WTC11 (cell line): ENCODE results near the gene ADCYAP1R1. TPM values are rescaled to one million over a fixed set of nuclear protein-coding genes. Genes with fewer than 3 reads are reported as not detected.

ENCODE experiments used
- ATAC-seq: fragments of 200-7000 bp; cut with Tn5 transposase; 2 replicates; pipeline ENCODE4 v1.10.0; 2021; ENCODE audit warnings: mild to moderate bottlenecking, moderate library complexity
- CTCF ChIA-PET: fragments of 300-600 bp; sonication (Branson Sonifier 250); formaldehyde crosslinking; loops from one replicate; lab custom pipeline; 2021; ENCODE audit warnings: antibody characterized with exemption; lab: Charles Lee
- POLR2A ChIA-PET: fragments of 350-600 bp; sonication (Branson Sonifier 250); formaldehyde crosslinking; loops from one replicate; lab custom pipeline; 2021; ENCODE audit warnings: antibody characterized with exemption; lab: Charles Lee
- DNase-seq: peaks from one replicate; pipeline ENCODE4 v3.0.0; 2021; ENCODE audit warnings: low spot score
- H3K27ac Mint-ChIP-seq: 2 replicates; pipeline ENCODE4 v1.8.0; 2021; ENCODE audit warnings: mixed read lengths
- H3K27me3 Mint-ChIP-seq: 2 replicates; pipeline ENCODE4 v1.8.0; 2021; ENCODE audit warnings: low read depth, mild to moderate bottlenecking, moderate library complexity, mixed read lengths
- H3K36me3 Mint-ChIP-seq: 2 replicates; pipeline ENCODE4 v1.8.0; 2021; ENCODE audit warnings: mixed read lengths
- H3K4me1 Mint-ChIP-seq: 2 replicates; pipeline ENCODE4 v1.8.0; 2022; ENCODE audit warnings: mixed read lengths
- H3K4me3 Mint-ChIP-seq: 2 replicates; pipeline ENCODE4 v1.8.0; 2021; ENCODE audit warnings: mild to moderate bottlenecking, moderate library complexity, mixed read lengths
- H3K9me3 Mint-ChIP-seq: 2 replicates; pipeline ENCODE4 v1.8.0; 2021; ENCODE audit warnings: mixed read lengths
- ATF2 ChIP-seq: sonication (generic); formaldehyde crosslinking; IDR thresholded peaks from 2 replicates; pipeline ENCODE4 v1.8.1; 2022; ENCODE audit warnings: low read depth, missing genetic modification reagents, borderline replicate concordance
- CDX4 ChIP-seq: fragments of 250-450 bp; sonication (Bioruptor Pico); IDR thresholded peaks from 2 replicates; pipeline ENCODE4 v1.9.0; 2021; ENCODE audit warnings: moderate library complexity, mild to moderate bottlenecking, inconsistent platforms, borderline replicate concordance
- CREB1 ChIP-seq: sonication (generic); formaldehyde crosslinking; IDR thresholded peaks from 2 replicates; pipeline ENCODE4 v1.8.0; 2023; ENCODE audit warnings: mild to moderate bottlenecking, missing genetic modification reagents
- EMX1 ChIP-seq: fragments of 250-450 bp; sonication (Bioruptor Pico); IDR thresholded peaks from 2 replicates; pipeline ENCODE4 v1.8.0; 2021; ENCODE audit warnings: mild to moderate bottlenecking
- HMGXB4 ChIP-seq: sonication (generic); formaldehyde crosslinking; IDR thresholded peaks from 2 replicates; pipeline ENCODE4 v1.8.1; 2023; ENCODE audit warnings: mild to moderate bottlenecking, moderate library complexity, missing genetic modification reagents
- MYBL2 ChIP-seq: sonication (generic); formaldehyde crosslinking; IDR thresholded peaks from 2 replicates; pipeline ENCODE4 v1.8.1; 2023; ENCODE audit warnings: mild to moderate bottlenecking, moderate library complexity, missing genetic modification reagents
- NR1H2 ChIP-seq: sonication (generic); formaldehyde crosslinking; IDR thresholded peaks from 2 replicates; pipeline ENCODE4 v1.9.0; 2021; ENCODE audit warnings: mild to moderate bottlenecking, moderate library complexity, missing genetic modification reagents
- NR2C2 ChIP-seq: sonication (generic); formaldehyde crosslinking; IDR thresholded peaks from 2 replicates; pipeline ENCODE4 v1.8.0; 2022; ENCODE audit warnings: mild to moderate bottlenecking, missing genetic modification reagents
- NR3C1 ChIP-seq: sonication (generic); formaldehyde crosslinking; conservative IDR thresholded peaks from 2 replicates; pipeline ENCODE4 v1.8.1; 2023; ENCODE audit warnings: low read depth, mild to moderate bottlenecking, missing genetic modification reagents
- OVOL2 ChIP-seq: fragments of 250-450 bp; sonication (Bioruptor Pico); IDR thresholded peaks from 2 replicates; pipeline ENCODE4 v1.9.0; 2021; ENCODE audit warnings: mild to moderate bottlenecking, borderline replicate concordance
- PRRX2 ChIP-seq: fragments of 250-450 bp; sonication (Bioruptor Pico); IDR thresholded peaks from 2 replicates; pipeline ENCODE4 v1.8.0; 2021; ENCODE audit warnings: mild to moderate bottlenecking
- RORB ChIP-seq: fragments of 250-450 bp; sonication (Bioruptor Pico); IDR thresholded peaks from 2 replicates; pipeline ENCODE4 v1.9.0; 2021; ENCODE audit warnings: mild to moderate bottlenecking
- ZNF281 ChIP-seq: sonication (generic); formaldehyde crosslinking; IDR thresholded peaks from 2 replicates; pipeline ENCODE4 v1.8.0; 2023; ENCODE audit warnings: mild to moderate bottlenecking, missing genetic modification reagents
- ZNF317 ChIP-seq: sonication (generic); formaldehyde crosslinking; IDR thresholded peaks from 2 replicates; pipeline ENCODE4 v1.8.1; 2023; ENCODE audit warnings: low read depth, mild to moderate bottlenecking, moderate library complexity, missing genetic modification reagents, borderline replicate concordance
- ZNF416 ChIP-seq: fragments of 250-450 bp; sonication (Bioruptor Pico); IDR thresholded peaks from 2 replicates; pipeline ENCODE4 v1.9.0; 2021; ENCODE audit warnings: mild to moderate bottlenecking, inconsistent platforms
- ZSCAN18 ChIP-seq: fragments of 250-450 bp; sonication (Bioruptor Pico); IDR thresholded peaks from 2 replicates; pipeline ENCODE4 v2.1.2; 2022; ENCODE audit warnings: mild to moderate bottlenecking, moderate library complexity
- total RNA-seq: library from RNA; stranded (reverse); gene quantifications from 3 replicates; pipeline ENCODE4 v1.2.3, GENCODE V29; 2021
- TF ChIP-seq, protein P1 (sequence below): sonication (generic); formaldehyde crosslinking; IDR thresholded peaks from 2 replicates; pipeline ENCODE4 v1.8.1; 2022; ENCODE audit warnings: low read depth, mild to moderate bottlenecking, moderate library complexity, missing genetic modification reagents, borderline replicate concordance
- TF ChIP-seq, protein P2 (sequence below): fragments of 250-450 bp; sonication (Bioruptor Pico); IDR thresholded peaks from 2 replicates; pipeline ENCODE4 v1.9.0; 2021; ENCODE audit warnings: mild to moderate bottlenecking, borderline replicate concordance
- TF ChIP-seq, protein P3 (sequence below): fragments of 250-450 bp; sonication (Bioruptor Pico); conservative IDR thresholded peaks from 2 replicates; pipeline ENCODE4 v1.9.0; 2021; ENCODE audit warnings: mild to moderate bottlenecking

ADCYAP1R1 gene
- total RNA-seq, 1 experiment from 2014 or later = 9.9 TPM

- peak; percentile 79 for ATAC-seq
- Mint-ChIP-seq H3K27me3 (no peaks in the 10 kb centered on the region), H3K36me3 (no peaks in the 10 kb centered on the region), H3K27ac (no peak overlapping the region), H3K4me1 (no peaks in the 10 kb centered on the region), H3K9me3 (no peaks in the 10 kb centered on the region), H3K4me3 (no peak overlapping the region)
- ChIA-PET POLR2A (interaction anchor here (0.7 kb wide), 1 partner anchor 337 kb away, joined by 3 read pairs; no protein-coding TSS in a partner anchor), CTCF (interaction anchor here (0.7 to 1.4 kb wide), 2 partner anchors 8 to 131 kb away, joined by 3 to 9 read pairs; no protein-coding TSS in a partner anchor)
- peak; percentile 46 for DNase-seq
- TF ChIP-seq RORB (no peak), NR1H2 (CRISPR knock-in tag) (peak; percentile 94), EMX1 (CRISPR knock-in tag) (no peak), CREB1 (peak; percentile 85), PRRX2 (peak; percentile 82; the same call in 1 of the 2 replicates), HMGXB4 (no peak), ZNF416 (no peak), ZSCAN18 (CRISPR knock-in tag) (0 out of 2 replicates have a peak, but pooled peaks have one; percentile 65), ZNF281 (CRISPR knock-in tag) (peak; percentile 95), NR3C1 (CRISPR knock-in tag) (0 out of 2 replicates have a peak, but pooled peaks have one; percentile 88), ZNF317 (CRISPR knock-in tag) (peak; percentile 52; the same call in 1 of the 2 replicates), NR2C2 (CRISPR knock-in tag) (peak; percentile 72), OVOL2 (no peak), MYBL2 (CRISPR knock-in tag) (peak; percentile 84; the same call in 1 of the 2 replicates), CDX4 (CRISPR knock-in tag) (no peak), ATF2 (peak; percentile 60; the same call in 1 of the 2 replicates)
- TF ChIP-seq, protein P1, sequence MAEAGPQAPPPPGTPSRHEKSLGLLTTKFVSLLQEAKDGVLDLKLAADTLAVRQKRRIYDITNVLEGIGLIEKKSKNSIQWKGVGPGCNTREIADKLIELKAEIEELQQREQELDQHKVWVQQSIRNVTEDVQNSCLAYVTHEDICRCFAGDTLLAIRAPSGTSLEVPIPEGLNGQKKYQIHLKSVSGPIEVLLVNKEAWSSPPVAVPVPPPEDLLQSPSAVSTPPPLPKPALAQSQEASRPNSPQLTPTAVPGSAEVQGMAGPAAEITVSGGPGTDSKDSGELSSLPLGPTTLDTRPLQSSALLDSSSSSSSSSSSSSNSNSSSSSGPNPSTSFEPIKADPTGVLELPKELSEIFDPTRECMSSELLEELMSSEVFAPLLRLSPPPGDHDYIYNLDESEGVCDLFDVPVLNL (CRISPR knock-in tag) = peak; percentile 94
- TF ChIP-seq, protein P2, sequence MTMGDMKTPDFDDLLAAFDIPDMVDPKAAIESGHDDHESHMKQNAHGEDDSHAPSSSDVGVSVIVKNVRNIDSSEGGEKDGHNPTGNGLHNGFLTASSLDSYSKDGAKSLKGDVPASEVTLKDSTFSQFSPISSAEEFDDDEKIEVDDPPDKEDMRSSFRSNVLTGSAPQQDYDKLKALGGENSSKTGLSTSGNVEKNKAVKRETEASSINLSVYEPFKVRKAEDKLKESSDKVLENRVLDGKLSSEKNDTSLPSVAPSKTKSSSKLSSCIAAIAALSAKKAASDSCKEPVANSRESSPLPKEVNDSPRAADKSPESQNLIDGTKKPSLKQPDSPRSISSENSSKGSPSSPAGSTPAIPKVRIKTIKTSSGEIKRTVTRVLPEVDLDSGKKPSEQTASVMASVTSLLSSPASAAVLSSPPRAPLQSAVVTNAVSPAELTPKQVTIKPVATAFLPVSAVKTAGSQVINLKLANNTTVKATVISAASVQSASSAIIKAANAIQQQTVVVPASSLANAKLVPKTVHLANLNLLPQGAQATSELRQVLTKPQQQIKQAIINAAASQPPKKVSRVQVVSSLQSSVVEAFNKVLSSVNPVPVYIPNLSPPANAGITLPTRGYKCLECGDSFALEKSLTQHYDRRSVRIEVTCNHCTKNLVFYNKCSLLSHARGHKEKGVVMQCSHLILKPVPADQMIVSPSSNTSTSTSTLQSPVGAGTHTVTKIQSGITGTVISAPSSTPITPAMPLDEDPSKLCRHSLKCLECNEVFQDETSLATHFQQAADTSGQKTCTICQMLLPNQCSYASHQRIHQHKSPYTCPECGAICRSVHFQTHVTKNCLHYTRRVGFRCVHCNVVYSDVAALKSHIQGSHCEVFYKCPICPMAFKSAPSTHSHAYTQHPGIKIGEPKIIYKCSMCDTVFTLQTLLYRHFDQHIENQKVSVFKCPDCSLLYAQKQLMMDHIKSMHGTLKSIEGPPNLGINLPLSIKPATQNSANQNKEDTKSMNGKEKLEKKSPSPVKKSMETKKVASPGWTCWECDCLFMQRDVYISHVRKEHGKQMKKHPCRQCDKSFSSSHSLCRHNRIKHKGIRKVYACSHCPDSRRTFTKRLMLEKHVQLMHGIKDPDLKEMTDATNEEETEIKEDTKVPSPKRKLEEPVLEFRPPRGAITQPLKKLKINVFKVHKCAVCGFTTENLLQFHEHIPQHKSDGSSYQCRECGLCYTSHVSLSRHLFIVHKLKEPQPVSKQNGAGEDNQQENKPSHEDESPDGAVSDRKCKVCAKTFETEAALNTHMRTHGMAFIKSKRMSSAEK = no peak
- TF ChIP-seq, protein P3, sequence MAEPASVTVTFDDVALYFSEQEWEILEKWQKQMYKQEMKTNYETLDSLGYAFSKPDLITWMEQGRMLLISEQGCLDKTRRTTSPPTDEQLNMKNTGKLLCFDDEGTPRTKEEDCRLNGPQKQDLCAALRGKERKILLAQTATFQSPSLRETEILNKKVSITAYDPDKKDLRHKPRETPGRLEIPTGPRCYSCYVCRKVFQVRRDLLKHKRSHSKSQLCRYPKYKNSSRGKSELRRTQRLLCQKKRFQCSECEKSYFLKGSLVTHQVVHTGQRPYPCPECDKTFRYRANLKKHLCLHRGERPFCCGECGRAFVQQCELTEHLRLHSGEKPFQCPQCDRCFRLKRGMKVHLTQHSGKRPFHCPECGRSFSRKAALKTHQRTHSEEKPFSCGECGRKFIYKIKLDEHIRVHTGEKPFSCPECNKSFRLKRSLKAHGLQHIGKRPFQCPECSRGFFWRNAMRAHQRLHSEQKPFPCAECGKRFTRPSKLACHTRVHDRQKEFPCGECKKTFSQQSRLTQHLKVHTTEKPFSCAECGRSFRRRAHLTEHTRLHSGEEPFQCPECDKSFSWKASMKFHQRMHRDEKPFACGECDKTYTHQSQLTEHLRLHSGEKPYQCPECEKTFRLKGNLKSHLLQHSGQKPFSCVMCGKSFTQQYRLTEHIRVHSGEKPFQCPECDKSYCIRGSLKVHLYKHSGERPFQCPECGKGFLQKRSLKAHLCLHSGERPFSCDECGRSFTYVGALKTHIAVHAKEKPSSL (CRISPR knock-in tag) = no peak
Measured at GRCh38 chr7:31114593-31115343, 62.7 kb downstream of the ADCYAP1R1 start.
